Loucy (cell line): ENCODE measurements around the gene KCNMA1.

Source experiments
- H2AFZ ChIP-seq: fragments of 200-600 bp; sonication (generic); 2 replicates; pipeline ENCODE4 v1.6.0; 2016; ENCODE audit warnings: antibody characterized with exemption, mild to moderate bottlenecking, low read length, moderate library complexity
- H3F3A ChIP-seq: fragments of 200-600 bp; 2 replicates; pipeline ENCODE4 v1.6.0; 2016; ENCODE audit warnings: antibody characterized with exemption, low read depth, mild to moderate bottlenecking
- H3K27me3 ChIP-seq: fragments of 200-600 bp; sonication (generic); 2 replicates; pipeline ENCODE4 v1.6.1; 2014; ENCODE audit warnings: low read length, mild to moderate bottlenecking; ENCODE audit not compliant: insufficient read depth, poor library complexity, severe bottlenecking
- H3K36me3 ChIP-seq: fragments of 200-600 bp; sonication (generic); 2 replicates; pipeline ENCODE4 v1.6.1; 2016; ENCODE audit warnings: low read length; ENCODE audit not compliant: insufficient read depth
- H3K4me1 ChIP-seq: fragments of 200-600 bp; sonication (generic); 2 replicates; pipeline ENCODE4 v1.5.1; 2014; ENCODE audit warnings: low read length, mild to moderate bottlenecking; ENCODE audit not compliant: insufficient read depth, poor library complexity, severe bottlenecking
- H3K4me2 ChIP-seq: fragments of 200-600 bp; sonication (generic); 2 replicates; pipeline ENCODE4 v1.6.0; 2014; ENCODE audit warnings: antibody characterized with exemption, low read length, low read depth, mild to moderate bottlenecking; ENCODE audit not compliant: poor library complexity, severe bottlenecking
- H3K4me3 ChIP-seq: fragments of 200-600 bp; sonication (generic); 2 replicates; pipeline ENCODE4 v1.5.1; 2014; ENCODE audit warnings: low read length, mild to moderate bottlenecking, mixed read lengths; ENCODE audit not compliant: poor library complexity, severe bottlenecking
- H3K79me2 ChIP-seq: fragments of 200-600 bp; sonication (generic); 2 replicates; pipeline ENCODE4 v1.6.1; 2014; ENCODE audit warnings: low read length; ENCODE audit not compliant: insufficient read depth
- H3K9ac ChIP-seq: fragments of 200-600 bp; sonication (generic); 2 replicates; pipeline ENCODE4 v1.6.0; 2014; ENCODE audit warnings: mild to moderate bottlenecking, low read depth, low read length, moderate library complexity; ENCODE audit not compliant: poor library complexity, severe bottlenecking
- H3K9me2 ChIP-seq: fragments of 200-600 bp; sonication (generic); replicated peaks from 2 replicates; pipeline ENCODE4 v1.6.1; 2016; ENCODE audit warnings: low read depth, low read length, mixed read lengths
- H3K9me3 ChIP-seq: fragments of 200-600 bp; sonication (generic); 2 replicates; pipeline ENCODE4 v1.6.1; 2014; ENCODE audit warnings: mild to moderate bottlenecking, antibody characterized with exemption, low read length, low read depth; ENCODE audit not compliant: insufficient read depth
- H4K20me1 ChIP-seq: fragments of 200-600 bp; sonication (generic); 2 replicates; pipeline ENCODE4 v1.6.0; 2014; ENCODE audit warnings: antibody characterized with exemption, low read length, mild to moderate bottlenecking; ENCODE audit not compliant: insufficient read depth, poor library complexity, severe bottlenecking
- CTCF ChIP-seq: fragments of 200-600 bp; sonication (generic); conservative IDR thresholded peaks from 2 replicates; pipeline ENCODE4 v1.5.1; 2014; ENCODE audit warnings: mild to moderate bottlenecking, antibody characterized with exemption, low read length
- EZH2phosphoT487 ChIP-seq: fragments of 200-600 bp; IDR thresholded peaks from 2 replicates; pipeline ENCODE4 v1.6.1; 2018; ENCODE audit warnings: antibody characterized with exemption, mild to moderate bottlenecking, moderate library complexity, borderline replicate concordance

KCNMA1 gene

GRCh38 chr10:77541944-77542343 lies 95.7 kb downstream of the KCNMA1 start:
- no peaks in the 10 kb centered on the region for H4K20me1 ChIP-seq
- no peaks in the 10 kb centered on the region for H3K79me2 ChIP-seq
- H3K9me2 ChIP-seq: no peaks in the 10 kb centered on the region
- no peak for TF ChIP-seq CTCF
- no peaks in the 10 kb centered on the region for H3K36me3 ChIP-seq
- no peak overlapping the region for H3K4me2 ChIP-seq
- no peak overlapping the region for H3K9ac ChIP-seq
- H3K27me3 ChIP-seq: no peaks in the 10 kb centered on the region
- H3K9me3 ChIP-seq: 0 out of 2 replicates have a peak, but pooled peaks cover 7% of the 10 kb centered on the region
- no peaks in the 10 kb centered on the region for H3F3A ChIP-seq
- H3K4me1 ChIP-seq: peaks cover 12% of the 10 kb centered on the region
- no peak overlapping the region for H3K4me3 ChIP-seq
- no peak overlapping the region for H2AFZ ChIP-seq

DNA sequence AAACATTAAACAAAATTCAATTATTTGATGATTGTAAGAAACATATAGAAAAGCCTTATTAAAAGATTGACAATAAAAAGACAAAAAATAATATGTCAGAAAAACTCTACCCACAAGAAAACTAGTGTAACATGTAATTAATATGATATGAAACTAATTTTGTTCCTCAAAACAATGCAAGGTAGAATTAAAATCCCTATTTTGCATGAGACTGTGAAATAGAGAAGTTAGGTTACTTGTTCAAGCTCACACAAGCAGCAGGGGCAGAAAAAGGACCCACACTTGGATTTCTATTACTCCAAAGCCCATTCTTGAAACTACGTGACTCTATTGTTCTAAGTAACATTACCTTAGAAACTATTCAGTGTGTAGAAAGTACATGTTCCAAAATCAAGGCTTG lies 96.4 kb downstream of the KCNMA1 start:
- Histone ChIP-seq H4K20me1 (no peaks in the 10 kb centered on the region), H2AFZ (no peak overlapping the region), H3K36me3 (no peaks in the 10 kb centered on the region), H3K4me3 (no peak overlapping the region), H3K9me3 (0 out of 2 replicates have a peak, but pooled peaks cover 7% of the 10 kb centered on the region), H3K79me2 (no peaks in the 10 kb centered on the region), H3K9ac (no peak overlapping the region), H3K4me1 (peaks cover 12% of the 10 kb centered on the region), H3F3A (no peaks in the 10 kb centered on the region), H3K9me2 (no peaks in the 10 kb centered on the region), H3K4me2 (no peak overlapping the region), H3K27me3 (no peaks in the 10 kb centered on the region)
- TF ChIP-seq CTCF: no peak
- TF ChIP-seq EZH2phosphoT487: no peak

- Histone ChIP-seq H3K79me2 (no peaks in the 10 kb centered on the region), H3K9me3 (0 out of 2 replicates have a peak, but pooled peaks cover 7% of the 10 kb centered on the region), H3K36me3 (no peaks in the 10 kb centered on the region), H2AFZ (no peak overlapping the region), H3K9ac (no peak overlapping the region), H3K27me3 (peaks cover 11% of the 10 kb centered on the region), H4K20me1 (no peaks in the 10 kb centered on the region), H3F3A (no peaks in the 10 kb centered on the region), H3K4me3 (no peak overlapping the region), H3K9me2 (no peaks in the 10 kb centered on the region), H3K4me1 (peaks cover 12% of the 10 kb centered on the region), H3K4me2 (no peak overlapping the region)
- TF ChIP-seq EZH2phosphoT487 (no peak), CTCF (no peak)
Measured at GRCh38 chr10:77539147-77539935, 98.3 kb downstream of the KCNMA1 start.
